ENCODE measurements around the gene SPRR5. TPM values are rescaled to one million over a fixed set of nuclear protein-coding genes. Genes with fewer than 3 reads are reported as not detected.

Gene SPRR5
- total RNA-seq, 2 donors from 2014 or later: not detected

DNA sequence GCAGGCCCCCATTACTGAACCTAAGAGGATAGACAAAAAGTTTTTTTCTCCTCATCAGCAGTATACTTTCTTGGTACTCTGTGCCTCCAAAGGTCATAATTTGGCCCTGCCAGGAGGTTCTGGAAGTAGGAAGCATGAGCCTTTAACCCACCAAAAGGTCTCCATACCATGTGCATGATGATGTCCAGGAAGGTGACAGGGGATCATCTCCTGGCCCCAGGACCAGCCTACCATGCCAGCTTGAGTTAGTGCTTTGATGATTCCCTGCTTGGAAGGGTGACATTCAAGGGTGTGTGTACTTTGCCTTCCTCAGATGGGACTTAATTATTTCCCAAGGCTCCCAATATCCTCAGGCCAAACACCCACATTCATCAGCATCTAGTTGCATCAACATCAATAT lies 30.6 kb downstream of the SPRR5 start:
- H3K4me1 ChIP-seq: no peaks in the 10 kb centered on the region
- TF ChIP-seq, protein P1, sequence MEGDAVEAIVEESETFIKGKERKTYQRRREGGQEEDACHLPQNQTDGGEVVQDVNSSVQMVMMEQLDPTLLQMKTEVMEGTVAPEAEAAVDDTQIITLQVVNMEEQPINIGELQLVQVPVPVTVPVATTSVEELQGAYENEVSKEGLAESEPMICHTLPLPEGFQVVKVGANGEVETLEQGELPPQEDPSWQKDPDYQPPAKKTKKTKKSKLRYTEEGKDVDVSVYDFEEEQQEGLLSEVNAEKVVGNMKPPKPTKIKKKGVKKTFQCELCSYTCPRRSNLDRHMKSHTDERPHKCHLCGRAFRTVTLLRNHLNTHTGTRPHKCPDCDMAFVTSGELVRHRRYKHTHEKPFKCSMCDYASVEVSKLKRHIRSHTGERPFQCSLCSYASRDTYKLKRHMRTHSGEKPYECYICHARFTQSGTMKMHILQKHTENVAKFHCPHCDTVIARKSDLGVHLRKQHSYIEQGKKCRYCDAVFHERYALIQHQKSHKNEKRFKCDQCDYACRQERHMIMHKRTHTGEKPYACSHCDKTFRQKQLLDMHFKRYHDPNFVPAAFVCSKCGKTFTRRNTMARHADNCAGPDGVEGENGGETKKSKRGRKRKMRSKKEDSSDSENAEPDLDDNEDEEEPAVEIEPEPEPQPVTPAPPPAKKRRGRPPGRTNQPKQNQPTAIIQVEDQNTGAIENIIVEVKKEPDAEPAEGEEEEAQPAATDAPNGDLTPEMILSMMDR (IDR thresholded peaks at IDR 0.05): no peak
- DNase-seq (ENCODE audit: low spot score): no peak

DNA sequence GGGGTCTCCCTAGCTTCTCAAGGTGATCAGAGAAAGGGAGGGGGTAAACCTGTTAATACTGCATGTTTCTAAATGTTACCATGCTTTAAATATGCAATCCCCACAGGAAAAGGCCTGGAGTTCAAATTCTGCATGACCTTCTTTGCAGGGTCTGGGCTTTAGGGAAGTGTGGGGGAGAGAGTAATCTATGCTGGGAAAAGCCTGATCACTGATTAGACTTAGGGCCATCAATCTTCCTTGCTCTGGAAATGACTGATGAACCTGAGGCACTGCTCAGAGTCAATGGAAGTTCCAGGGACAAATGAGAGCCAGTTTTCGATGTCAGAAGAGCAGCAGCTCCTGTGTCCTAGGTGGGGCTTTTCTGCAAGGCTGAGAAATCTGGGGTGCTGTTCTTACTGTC lies 33.7 kb downstream of the SPRR5 start:
- DNase-seq (ENCODE audit: low spot score): no peak
- H3K9me3 ChIP-seq: no peaks in the 10 kb centered on the region
- H3K4me1 ChIP-seq: no peaks in the 10 kb centered on the region
- no peak overlapping the region for H3K27ac ChIP-seq
- TF ChIP-seq, protein P1 (IDR thresholded peaks at IDR 0.05): no peak
- no peak overlapping the region for H3K4me3 ChIP-seq
- H3K36me3 ChIP-seq: no peaks in the 10 kb centered on the region
- H3K27me3 ChIP-seq: no peaks in the 10 kb centered on the region

More for the DNA sequence above, 30.6 kb downstream of the SPRR5 start:
- H3K36me3 ChIP-seq: no peaks in the 10 kb centered on the region
- H3K9me3 ChIP-seq: no peaks in the 10 kb centered on the region
- H3K4me3 ChIP-seq: no peak overlapping the region
- no peak overlapping the region for H3K27ac ChIP-seq
- no peaks in the 10 kb centered on the region for H3K27me3 ChIP-seq

GRCh38 chr1:152981146-152981871 lies 34.3 kb downstream of the SPRR5 start:
- no peak overlapping the region for H3K4me3 ChIP-seq
- DNase-seq (ENCODE audit: low spot score): no peak
- no peaks in the 10 kb centered on the region for H3K27me3 ChIP-seq
- H3K9me3 ChIP-seq: no peaks in the 10 kb centered on the region
- no peak overlapping the region for H3K27ac ChIP-seq
- no peaks in the 10 kb centered on the region for H3K4me1 ChIP-seq
- no peaks in the 10 kb centered on the region for H3K36me3 ChIP-seq
- TF ChIP-seq, protein P1 (IDR thresholded peaks at IDR 0.05): no peak

DNA sequence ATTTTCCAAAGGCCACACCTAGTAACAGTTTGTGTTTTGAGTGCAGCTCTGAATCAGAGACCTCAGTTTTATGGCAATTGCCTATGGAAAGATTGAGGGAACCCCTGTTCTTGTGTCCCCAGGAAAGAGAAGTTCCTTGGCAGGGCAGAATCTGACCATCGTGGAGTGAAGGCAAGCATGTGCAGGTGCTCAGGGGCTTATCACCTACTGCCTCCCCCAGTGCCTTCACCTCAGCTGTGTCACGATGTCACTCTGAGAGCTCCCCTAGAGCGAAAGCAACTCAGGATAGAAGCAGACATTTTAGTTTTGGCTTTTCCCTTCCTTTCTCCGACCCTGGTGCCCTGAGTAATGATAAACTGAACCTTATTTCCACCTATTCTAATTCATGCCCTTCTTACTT lies 35.1 kb downstream of the SPRR5 start:
- DNase-seq (ENCODE audit: low spot score): no peak
- Histone ChIP-seq H3K4me3 (no peak overlapping the region), H3K9me3 (no peaks in the 10 kb centered on the region), H3K27me3 (no peaks in the 10 kb centered on the region), H3K36me3 (no peaks in the 10 kb centered on the region), H3K4me1 (no peaks in the 10 kb centered on the region), H3K27ac (no peak overlapping the region)
- TF ChIP-seq, protein P1 (IDR thresholded peaks at IDR 0.05): no peak

DNA sequence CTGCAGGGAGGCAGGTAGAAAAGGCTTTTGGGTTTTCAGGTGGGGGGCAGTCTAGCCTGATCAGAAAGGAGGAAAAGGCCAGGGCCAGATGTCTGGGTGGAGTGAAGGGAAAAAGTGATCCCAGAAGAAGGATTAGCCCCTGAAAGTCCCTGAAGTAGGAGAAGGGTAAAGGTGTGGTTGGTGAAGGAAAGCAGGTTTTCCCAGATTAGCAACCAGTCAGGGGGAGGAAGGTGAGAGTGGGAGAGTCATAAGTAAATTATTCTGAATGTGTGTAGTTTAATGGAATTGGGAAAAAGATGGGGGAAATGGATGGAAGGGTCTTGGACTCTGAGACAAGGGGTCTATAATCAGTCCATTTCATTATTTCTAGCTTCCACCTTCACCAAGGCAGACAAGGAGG lies 36.2 kb downstream of the SPRR5 start:
- H3K9me3 ChIP-seq: no peaks in the 10 kb centered on the region
- no peak for DNase-seq (ENCODE audit: low spot score)
- no peaks in the 10 kb centered on the region for H3K27me3 ChIP-seq
- no peak overlapping the region for H3K27ac ChIP-seq
- no peak overlapping the region for H3K4me3 ChIP-seq
- no peaks in the 10 kb centered on the region for H3K36me3 ChIP-seq
- no peaks in the 10 kb centered on the region for H3K4me1 ChIP-seq
- TF ChIP-seq, protein P1 (IDR thresholded peaks at IDR 0.05): no peak

- H3K27ac ChIP-seq: no peak within 1 kb of the TSS
- H3K36me3 ChIP-seq: no peaks in the 10 kb centered on the region
- no peaks in the 10 kb centered on the region for H3K27me3 ChIP-seq
- no peak for DNase-seq (ENCODE audit: low spot score)
- TF ChIP-seq, protein P1 (IDR thresholded peaks at IDR 0.05): no peak
- no peaks in the 10 kb centered on the region for H3K9me3 ChIP-seq
- no peaks in the 10 kb centered on the region for H3K4me1 ChIP-seq
- no peak within 1 kb of the TSS for H3K4me3 ChIP-seq
Measured at GRCh38 chr1:152983743-152984142, 36.7 kb downstream of the SPRR5 start, which contains the start of gene SPRR1A. Gene SPRR1A (plus strand): TSS chr1:152984081. CDS start chr1:152985231, 1,150 bp downstream.

Measured in right atrium auricular region (tissue), 2 donors.